Liver (tissue), 9 donors: Measurements from ENCODE around the gene ANKRD13D. TPM values are rescaled to one million over a fixed set of nuclear protein-coding genes. Genes with fewer than 3 reads are reported as not detected.

Source experiments
- DNase-seq: peaks from one replicate; pipeline ENCODE4 v3.0.0-alpha.2; 2017; ENCODE audit warnings: low spot score
- H3K27ac ChIP-seq, 2 donors: one replicate each; pipeline ENCODE4 v1.7.0; 2013; ENCODE audit warnings: inconsistent platforms in 2 of 2, low read length in 2 of 2, control low read depth in 1 of 2, low read depth in 1 of 2, mild to moderate bottlenecking in 1 of 2
- H3K27me3 ChIP-seq, 4 donors: one replicate each; pipeline versions ENCODE4 v1.6.1 to v1.7.0; 2013; ENCODE audit warnings: low read length in 3 of 4, inconsistent platforms in 1 of 4, mild to moderate bottlenecking in 1 of 4, moderate library complexity in 1 of 4; ENCODE audit not compliant: control insufficient read depth in 4 of 4, insufficient read depth in 4 of 4
- H3K36me3 ChIP-seq, 4 donors: one replicate each; pipeline versions ENCODE4 v1.6.1 to v1.7.0; 2013; ENCODE audit warnings: low read length in 3 of 4, mild to moderate bottlenecking in 3 of 4, low read depth in 1 of 4, moderate library complexity in 1 of 4; ENCODE audit not compliant: control insufficient read depth in 4 of 4, insufficient read depth in 3 of 4
- H3K4me1 ChIP-seq, 4 donors: one replicate each; pipeline versions ENCODE4 v1.6.1 to v1.7.0; 2013; ENCODE audit warnings: low read length in 3 of 4, mild to moderate bottlenecking in 3 of 4, moderate library complexity in 1 of 4; ENCODE audit not compliant: control insufficient read depth in 4 of 4, insufficient read depth in 4 of 4
- H3K4me3 ChIP-seq, 3 donors: one replicate each; pipeline versions ENCODE4 v1.6.1 to v1.7.0; 2013; ENCODE audit warnings: low read length in 3 of 3, control low read depth in 1 of 3, low read depth in 1 of 3, mild to moderate bottlenecking in 1 of 3
- H3K9ac ChIP-seq, 2 donors: one replicate each; pipeline ENCODE4 v1.7.0; 2013; ENCODE audit warnings: low read length in 2 of 2, mild to moderate bottlenecking in 2 of 2, moderate library complexity in 2 of 2, control low read depth in 1 of 2, low read depth in 1 of 2
- H3K9me3 ChIP-seq, 4 donors: one replicate each; pipeline versions ENCODE4 v1.6.1 to v1.7.0; 2013; ENCODE audit warnings: low read length in 3 of 4; ENCODE audit not compliant: control insufficient read depth in 4 of 4
- EGR1 ChIP-seq, 2 donors: IDR thresholded peaks; 2 replicates each; pipeline ENCODE4 v1.6.1; 2016 to 2018; ENCODE audit warnings: antibody characterized with exemption in 2 of 2, low read depth in 2 of 2
- FOXA1 ChIP-seq: IDR thresholded peaks from 2 replicates; pipeline ENCODE4 v1.6.1; 2016; ENCODE audit warnings: antibody characterized with exemption
- FOXA2 ChIP-seq: IDR thresholded peaks from 2 replicates; pipeline ENCODE4 v1.6.1; 2016; ENCODE audit warnings: antibody characterized with exemption
- GABPA ChIP-seq, 2 donors: IDR thresholded peaks in 1 of 2; conservative IDR thresholded peaks in 1 of 2; 2 replicates each; pipeline ENCODE4 v1.6.1; 2016; ENCODE audit warnings: antibody characterized with exemption in 2 of 2, mild to moderate bottlenecking in 1 of 2, moderate library complexity in 1 of 2
- HNF4A ChIP-seq, 2 donors: conservative IDR thresholded peaks; 2 replicates each; pipeline ENCODE4 v1.6.1; 2016; ENCODE audit warnings: antibody characterized with exemption in 2 of 2, mild to moderate bottlenecking in 2 of 2
- HNF4G ChIP-seq: IDR thresholded peaks from 2 replicates; pipeline ENCODE4 v1.6.1; 2016; ENCODE audit warnings: antibody characterized with exemption
- JUND ChIP-seq, 2 donors: IDR thresholded peaks; 2 replicates each; pipeline ENCODE4 v1.6.1; 2016; ENCODE audit warnings: antibody characterized with exemption in 2 of 2
- NR2F2 ChIP-seq: IDR thresholded peaks from 2 replicates; pipeline ENCODE4 v1.6.1; 2016; ENCODE audit warnings: antibody characterized with exemption
- RAD21 ChIP-seq, 2 donors: IDR thresholded peaks; 2 replicates each; pipeline ENCODE4 v1.6.1; 2016; ENCODE audit warnings: antibody characterized with exemption in 2 of 2, mild to moderate bottlenecking in 2 of 2
- RXRA ChIP-seq, 2 donors: IDR thresholded peaks; 2 replicates each; pipeline ENCODE4 v1.6.1; 2017 to 2018; ENCODE audit warnings: antibody characterized with exemption in 2 of 2, mild to moderate bottlenecking in 1 of 2
- SP1 ChIP-seq: IDR thresholded peaks from 2 replicates; pipeline ENCODE4 v1.6.1; 2018; ENCODE audit warnings: antibody characterized with exemption, mild to moderate bottlenecking
- TAF1 ChIP-seq: conservative IDR thresholded peaks from 2 replicates; pipeline ENCODE4 v1.6.1; 2016; ENCODE audit warnings: antibody characterized with exemption, mild to moderate bottlenecking
- YY1 ChIP-seq: IDR thresholded peaks from 2 replicates; pipeline ENCODE4 v1.6.1; 2016; ENCODE audit warnings: antibody characterized with exemption, mild to moderate bottlenecking
- WGBS: extraction: QIAGEN DNeasy Blood & Tissue Kit; methylation state at CpG from one replicate; pipeline ENCODE4 v1.1.7; 2013; 5-methylcytosine and 5-hydroxymethylcytosine counted together
- polyA plus RNA-seq, 2 donors: library from polyadenylated mRNA; stranded (reverse) in 1 of 2; unstranded in 1 of 2; fragments of 200-250 nt in 1 of 2; fragments of >200 nt in 1 of 2; fragmentation: Nextera tagmentation in 1 of 2; extraction: Ambion mirVana in 1 of 2; gene quantifications; one replicate each; pipeline versions ENCODE4 v1.2.1 to v1.2.3, GENCODE V29; 2013 to 2015
- total RNA-seq, 2 donors: library from RNA; depleted of rRNA; stranded (reverse); fragments of >200 nt; gene quantifications; one replicate each; pipeline ENCODE4 v1.2.3, GENCODE V29; 2014
- TF ChIP-seq, protein P1 (sequence below): IDR thresholded peaks from 2 replicates; pipeline ENCODE4 v1.6.1; 2016; ENCODE audit warnings: antibody characterized with exemption
- TF ChIP-seq, protein P2 (sequence below): fragments of 150-350 bp; IDR thresholded peaks from 2 replicates; pipeline ENCODE4 v1.5.1; 2017; ENCODE audit warnings: improper control_type of control experiment, low read depth, low read length; ENCODE audit not compliant: missing input control
- TF ChIP-seq, protein P3 (sequence below): IDR thresholded peaks from 2 replicates; pipeline ENCODE4 v1.6.1; 2016; ENCODE audit warnings: antibody characterized with exemption
- TF ChIP-seq, protein P4 (sequence below): IDR thresholded peaks from 2 replicates; pipeline ENCODE4 v1.6.1; 2016; ENCODE audit warnings: antibody characterized with exemption, mild to moderate bottlenecking
- TF ChIP-seq, protein P5 (sequence below): IDR thresholded peaks from 2 replicates; pipeline ENCODE4 v1.6.1; 2016; ENCODE audit warnings: antibody characterized with exemption
- donor health status: healthy.
- donor health status: healthy.
- donor health status: healthy.
- donor health status: healthy.
- donor health status: healthy.

ANKRD13D gene
- total and polyA plus RNA-seq, 4 donors: 5.5 to 15.0 (median 5.9) TPM

DNA sequence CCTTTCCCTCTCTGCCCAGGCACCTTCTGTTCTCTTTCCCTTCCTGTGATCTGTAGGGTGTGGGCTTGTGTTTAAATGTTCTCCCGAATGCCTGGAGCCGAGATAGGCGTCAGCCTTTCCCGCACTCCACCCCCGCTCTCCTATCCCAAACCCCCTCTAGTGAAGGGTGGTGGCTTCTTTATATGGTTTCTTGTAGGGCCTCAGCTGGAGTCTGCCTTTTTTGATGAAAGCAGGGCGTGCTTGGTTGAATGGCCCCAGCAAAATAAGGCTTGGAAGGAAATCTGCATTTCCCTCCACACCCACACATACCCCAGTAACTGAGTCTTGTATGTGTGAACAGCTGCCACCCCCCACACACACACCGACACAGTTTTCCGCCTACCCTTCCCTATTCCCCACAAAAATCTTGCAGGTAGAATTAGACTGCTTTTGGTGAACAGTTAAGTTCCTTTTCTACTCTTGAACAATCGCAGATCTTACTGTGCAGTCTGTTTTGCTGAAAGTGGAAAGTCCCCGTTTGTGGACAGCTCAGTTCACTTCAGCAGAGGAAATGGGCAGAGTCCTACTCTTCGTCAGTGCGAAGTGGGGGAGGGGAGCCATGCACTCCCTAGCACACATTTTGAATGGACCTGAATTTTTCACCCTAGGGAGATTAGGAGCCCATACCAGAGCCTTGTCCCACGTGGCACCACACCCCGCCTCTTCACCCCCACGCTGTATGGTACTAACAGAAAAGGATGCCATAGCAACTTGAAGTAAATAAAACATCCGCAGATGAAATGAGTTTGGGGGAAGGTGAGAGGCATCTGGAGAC is 48.3 kb upstream of the ANKRD13D start:
- TF ChIP-seq SP1 (peak; percentile 70), HNF4A (conservative IDR thresholded peaks at IDR 0.05) (peak; percentile 79 to 80), TAF1 (peak; percentile 84), NR2F2 (no peak), GABPA (IDR thresholded peaks at IDR 0.05 in 1 of 2, conservative IDR thresholded peaks at IDR 0.05 in 1 of 2) (peak in 1 of 2 donors; percentile 20), JUND (IDR thresholded peaks at IDR 0.05) (no peak), EGR1 (IDR thresholded peaks at IDR 0.05; ENCODE audit: low read depth in 2 of 2) (no peak), HNF4G (peak; percentile 57), RXRA (IDR thresholded peaks at IDR 0.05) (peak; percentile 29 to 54), FOXA2 (no peak), YY1 (peak; percentile 52), RAD21 (IDR thresholded peaks at IDR 0.05) (peak in 1 of 2 donors; percentile 44), FOXA1 (peak; percentile 11)
- TF ChIP-seq, protein P1, sequence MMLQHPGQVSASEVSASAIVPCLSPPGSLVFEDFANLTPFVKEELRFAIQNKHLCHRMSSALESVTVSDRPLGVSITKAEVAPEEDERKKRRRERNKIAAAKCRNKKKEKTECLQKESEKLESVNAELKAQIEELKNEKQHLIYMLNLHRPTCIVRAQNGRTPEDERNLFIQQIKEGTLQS: no peak
- TF ChIP-seq, protein P2, sequence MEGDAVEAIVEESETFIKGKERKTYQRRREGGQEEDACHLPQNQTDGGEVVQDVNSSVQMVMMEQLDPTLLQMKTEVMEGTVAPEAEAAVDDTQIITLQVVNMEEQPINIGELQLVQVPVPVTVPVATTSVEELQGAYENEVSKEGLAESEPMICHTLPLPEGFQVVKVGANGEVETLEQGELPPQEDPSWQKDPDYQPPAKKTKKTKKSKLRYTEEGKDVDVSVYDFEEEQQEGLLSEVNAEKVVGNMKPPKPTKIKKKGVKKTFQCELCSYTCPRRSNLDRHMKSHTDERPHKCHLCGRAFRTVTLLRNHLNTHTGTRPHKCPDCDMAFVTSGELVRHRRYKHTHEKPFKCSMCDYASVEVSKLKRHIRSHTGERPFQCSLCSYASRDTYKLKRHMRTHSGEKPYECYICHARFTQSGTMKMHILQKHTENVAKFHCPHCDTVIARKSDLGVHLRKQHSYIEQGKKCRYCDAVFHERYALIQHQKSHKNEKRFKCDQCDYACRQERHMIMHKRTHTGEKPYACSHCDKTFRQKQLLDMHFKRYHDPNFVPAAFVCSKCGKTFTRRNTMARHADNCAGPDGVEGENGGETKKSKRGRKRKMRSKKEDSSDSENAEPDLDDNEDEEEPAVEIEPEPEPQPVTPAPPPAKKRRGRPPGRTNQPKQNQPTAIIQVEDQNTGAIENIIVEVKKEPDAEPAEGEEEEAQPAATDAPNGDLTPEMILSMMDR: no peak
- TF ChIP-seq, protein P3, sequence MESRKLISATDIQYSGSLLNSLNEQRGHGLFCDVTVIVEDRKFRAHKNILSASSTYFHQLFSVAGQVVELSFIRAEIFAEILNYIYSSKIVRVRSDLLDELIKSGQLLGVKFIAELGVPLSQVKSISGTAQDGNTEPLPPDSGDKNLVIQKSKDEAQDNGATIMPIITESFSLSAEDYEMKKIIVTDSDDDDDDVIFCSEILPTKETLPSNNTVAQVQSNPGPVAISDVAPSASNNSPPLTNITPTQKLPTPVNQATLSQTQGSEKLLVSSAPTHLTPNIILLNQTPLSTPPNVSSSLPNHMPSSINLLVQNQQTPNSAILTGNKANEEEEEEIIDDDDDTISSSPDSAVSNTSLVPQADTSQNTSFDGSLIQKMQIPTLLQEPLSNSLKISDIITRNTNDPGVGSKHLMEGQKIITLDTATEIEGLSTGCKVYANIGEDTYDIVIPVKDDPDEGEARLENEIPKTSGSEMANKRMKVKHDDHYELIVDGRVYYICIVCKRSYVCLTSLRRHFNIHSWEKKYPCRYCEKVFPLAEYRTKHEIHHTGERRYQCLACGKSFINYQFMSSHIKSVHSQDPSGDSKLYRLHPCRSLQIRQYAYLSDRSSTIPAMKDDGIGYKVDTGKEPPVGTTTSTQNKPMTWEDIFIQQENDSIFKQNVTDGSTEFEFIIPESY: no peak
- TF ChIP-seq, protein P4, sequence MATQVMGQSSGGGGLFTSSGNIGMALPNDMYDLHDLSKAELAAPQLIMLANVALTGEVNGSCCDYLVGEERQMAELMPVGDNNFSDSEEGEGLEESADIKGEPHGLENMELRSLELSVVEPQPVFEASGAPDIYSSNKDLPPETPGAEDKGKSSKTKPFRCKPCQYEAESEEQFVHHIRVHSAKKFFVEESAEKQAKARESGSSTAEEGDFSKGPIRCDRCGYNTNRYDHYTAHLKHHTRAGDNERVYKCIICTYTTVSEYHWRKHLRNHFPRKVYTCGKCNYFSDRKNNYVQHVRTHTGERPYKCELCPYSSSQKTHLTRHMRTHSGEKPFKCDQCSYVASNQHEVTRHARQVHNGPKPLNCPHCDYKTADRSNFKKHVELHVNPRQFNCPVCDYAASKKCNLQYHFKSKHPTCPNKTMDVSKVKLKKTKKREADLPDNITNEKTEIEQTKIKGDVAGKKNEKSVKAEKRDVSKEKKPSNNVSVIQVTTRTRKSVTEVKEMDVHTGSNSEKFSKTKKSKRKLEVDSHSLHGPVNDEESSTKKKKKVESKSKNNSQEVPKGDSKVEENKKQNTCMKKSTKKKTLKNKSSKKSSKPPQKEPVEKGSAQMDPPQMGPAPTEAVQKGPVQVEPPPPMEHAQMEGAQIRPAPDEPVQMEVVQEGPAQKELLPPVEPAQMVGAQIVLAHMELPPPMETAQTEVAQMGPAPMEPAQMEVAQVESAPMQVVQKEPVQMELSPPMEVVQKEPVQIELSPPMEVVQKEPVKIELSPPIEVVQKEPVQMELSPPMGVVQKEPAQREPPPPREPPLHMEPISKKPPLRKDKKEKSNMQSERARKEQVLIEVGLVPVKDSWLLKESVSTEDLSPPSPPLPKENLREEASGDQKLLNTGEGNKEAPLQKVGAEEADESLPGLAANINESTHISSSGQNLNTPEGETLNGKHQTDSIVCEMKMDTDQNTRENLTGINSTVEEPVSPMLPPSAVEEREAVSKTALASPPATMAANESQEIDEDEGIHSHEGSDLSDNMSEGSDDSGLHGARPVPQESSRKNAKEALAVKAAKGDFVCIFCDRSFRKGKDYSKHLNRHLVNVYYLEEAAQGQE: peak; percentile 95
- TF ChIP-seq, protein P5, sequence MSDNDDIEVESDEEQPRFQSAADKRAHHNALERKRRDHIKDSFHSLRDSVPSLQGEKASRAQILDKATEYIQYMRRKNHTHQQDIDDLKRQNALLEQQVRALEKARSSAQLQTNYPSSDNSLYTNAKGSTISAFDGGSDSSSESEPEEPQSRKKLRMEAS: peak; percentile 53
- Histone ChIP-seq H3K9ac (peak overlapping the region; percentile 97 to 100), H3K4me3 (peak overlapping the region; percentile 60 to 99 (median 96)), H3K27ac (peak overlapping the region; percentile 93 to 99), H3K4me1 (peaks cover 0 to 50% (median 35%) of the 10 kb centered on the region in 4 donors), H3K27me3 (no peaks in the 10 kb centered on the region), H3K36me3 (peaks cover 5 to 22% (median 18%) of the 10 kb centered on the region in 4 donors), H3K9me3 (no peaks in the 10 kb centered on the region)
- DNase-seq: peak; percentile 68
- WGBS: under 1% methylated on average over 16 of the region's 16 CpGs
